Kidney tubule cell (primary cell): ENCODE measurements around the gene MFN1.

Source experiments
- DNase-seq: peaks from one replicate; pipeline ENCODE4 v3.0.0-alpha.2; 2018; ENCODE audit warnings: low spot score

Gene MFN1

DNA sequence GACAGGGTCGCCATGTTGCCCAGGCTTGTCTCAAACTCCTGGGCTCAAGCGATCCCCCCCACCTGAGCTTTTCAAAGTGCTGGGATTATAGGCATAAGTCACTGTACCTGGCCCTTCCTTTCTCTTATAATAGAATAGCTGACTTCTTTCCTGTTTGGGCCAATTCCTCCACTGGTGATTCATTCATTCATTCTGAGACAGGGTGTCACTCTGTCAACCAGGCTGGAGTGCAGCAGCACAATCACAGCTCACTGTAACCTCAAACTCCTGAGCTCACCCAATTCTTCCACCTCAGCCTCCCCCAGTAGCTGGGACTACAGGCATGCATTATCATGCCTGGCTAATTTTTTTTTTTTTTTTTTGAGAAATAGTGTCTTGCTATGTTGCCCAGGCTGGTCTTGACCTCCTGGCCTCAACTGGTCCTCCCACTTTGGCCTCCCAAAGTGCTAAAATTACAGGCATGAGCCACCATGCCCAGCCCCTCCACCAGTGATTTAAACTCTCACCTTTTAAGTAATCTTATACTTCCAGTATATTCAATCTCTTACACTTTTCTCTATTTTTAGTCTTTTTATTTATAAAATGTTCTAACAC, 82.9 kb downstream of the MFN1 start:
- DNase-seq: peak; percentile 68

DNA sequence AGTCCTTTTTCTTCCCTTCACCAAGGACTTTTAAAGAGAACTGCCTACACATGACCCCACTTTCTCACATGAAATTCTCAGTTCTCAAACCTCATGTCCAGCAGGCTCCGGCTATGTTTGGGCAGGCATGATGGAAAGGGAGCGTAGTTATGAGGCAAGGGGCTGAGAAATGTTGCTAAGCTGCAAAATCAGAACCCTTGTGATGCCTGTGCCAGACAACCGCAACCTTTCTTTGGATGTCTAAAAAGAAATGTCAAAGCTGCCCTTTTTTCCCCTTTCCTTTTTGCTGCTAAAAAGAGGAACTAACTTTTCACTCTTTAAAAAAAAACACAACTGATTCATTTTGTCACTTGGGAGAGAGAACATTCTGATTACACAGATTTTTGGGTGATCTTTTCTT, 84.5 kb downstream of the MFN1 start:
- DNase-seq: no peak

DNA sequence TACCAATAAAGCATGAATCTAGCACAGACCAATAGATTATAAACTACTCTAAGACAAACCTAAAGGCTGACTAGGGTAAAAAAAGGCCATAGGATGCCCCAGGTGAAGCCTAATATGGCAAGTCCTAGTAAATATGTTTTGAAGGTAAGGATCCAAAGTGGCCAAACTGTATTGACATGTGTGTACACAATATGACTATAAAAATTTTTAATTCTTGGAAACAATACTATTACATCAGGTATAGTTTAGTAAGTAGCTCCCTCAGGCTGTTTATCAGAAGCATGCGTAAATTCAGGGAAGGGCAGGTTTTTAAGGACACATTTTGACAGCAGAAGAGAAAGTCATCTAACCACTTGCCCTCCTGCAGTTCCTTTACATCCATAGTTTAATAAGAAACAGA, 84.9 kb downstream of the MFN1 start:
- no peak for DNase-seq

DNA sequence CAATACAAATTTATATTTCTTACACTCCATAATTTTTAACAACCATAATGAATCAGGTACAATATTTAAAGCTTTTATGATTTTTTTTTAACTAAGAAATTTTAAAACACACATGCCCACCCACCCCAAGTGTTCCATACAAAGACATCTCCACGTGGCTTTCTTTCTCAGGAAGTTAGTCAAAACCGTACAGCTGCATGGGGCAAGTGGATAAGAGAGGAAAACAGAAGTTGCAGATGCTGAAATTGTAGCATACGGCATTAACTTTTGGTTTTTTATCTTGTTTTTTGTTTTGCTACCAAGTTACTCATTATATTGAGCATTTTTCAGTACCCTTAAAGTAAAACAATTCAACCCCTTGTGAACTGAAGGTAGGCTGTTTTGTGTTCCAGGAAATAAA, 89.0 kb downstream of the MFN1 start:
- DNase-seq: no peak

DNA sequence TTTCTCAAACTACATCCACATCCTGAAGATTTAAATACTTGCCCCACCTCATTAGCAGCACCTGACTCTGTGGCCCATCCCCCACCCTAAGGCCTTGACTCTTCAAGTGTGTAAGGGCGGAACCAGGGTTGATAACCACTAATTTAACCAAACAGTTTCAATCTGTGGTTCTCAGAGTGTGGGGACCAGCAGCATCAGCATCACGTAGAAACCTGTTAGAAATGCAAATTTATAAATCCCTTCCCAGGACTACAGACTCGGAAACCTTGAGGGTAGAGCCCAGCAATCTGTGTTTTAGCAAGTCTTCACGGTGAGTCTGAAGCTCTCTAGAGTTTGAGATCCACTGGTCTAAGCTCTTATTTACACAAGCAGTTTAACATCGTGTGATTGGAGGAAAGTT, 91.3 kb downstream of the MFN1 start:
- no peak for DNase-seq
